Stimulated activated CD4-positive, alpha-beta T cell treated with anti-CD3 and anti-CD28 coated beads, TNF-alpha, amount 100 ng/mL, for 1 hour (primary cell): ENCODE results near the gene DPY19L2.
"Not testable (repeated sequence)": the region's sequence is repeated elsewhere in the genome, so short reads cannot be mapped to it uniquely, and the experiment has no call there.

Experiments used
- DNase-seq, 3 donors: peaks; one replicate each; pipeline ENCODE4 v3.0.0-alpha.2; 2020; ENCODE audit warnings: low read depth in 3 of 3, low spot score in 1 of 3

The DPY19L2 gene

DNA sequence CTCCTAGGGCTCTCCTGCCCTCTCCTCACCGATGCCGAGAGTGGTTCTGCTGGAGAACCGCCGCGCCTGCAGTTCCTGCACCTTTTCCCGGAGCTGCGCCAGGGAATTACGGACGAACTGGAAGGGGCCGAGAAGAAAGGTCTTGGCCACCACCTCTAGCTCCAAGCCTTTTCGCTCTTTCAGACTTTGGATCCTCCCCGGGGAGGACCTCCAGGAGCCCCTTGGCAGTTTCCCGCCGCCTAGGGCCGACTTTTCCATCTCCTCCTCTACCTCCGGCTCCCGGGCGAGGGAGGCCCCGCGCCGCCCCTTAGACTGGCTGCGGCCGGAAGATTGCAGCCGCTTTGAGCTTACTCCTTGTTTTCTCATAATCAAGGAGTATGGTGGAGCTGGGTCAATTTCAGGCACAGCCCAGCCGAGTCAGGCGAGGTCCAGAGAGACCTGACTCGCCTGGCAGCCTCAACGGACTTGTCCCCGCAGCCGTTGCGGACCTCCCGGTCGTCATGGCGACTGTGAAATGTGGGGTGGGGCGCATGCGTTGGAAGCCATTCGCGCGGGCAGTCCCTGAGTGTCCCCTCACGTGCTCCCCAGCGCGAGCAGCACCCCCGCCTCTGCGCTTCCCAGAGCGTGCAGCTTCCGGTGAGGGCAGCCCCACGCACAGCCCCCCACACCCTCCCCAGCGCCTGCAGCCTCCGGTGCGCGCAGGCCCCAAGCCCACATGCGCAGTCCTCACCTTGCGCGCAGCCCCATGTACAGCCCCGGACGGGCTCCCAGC, at the start of gene DPY19L2:
DPY19L2 (minus strand) TSS at position 466 of the 772 bp plus-strand sequence; CDS start at position 366, 100 bp downstream.
- DNase-seq, result peak in 1 of 3 donors; percentile 21

DNA sequence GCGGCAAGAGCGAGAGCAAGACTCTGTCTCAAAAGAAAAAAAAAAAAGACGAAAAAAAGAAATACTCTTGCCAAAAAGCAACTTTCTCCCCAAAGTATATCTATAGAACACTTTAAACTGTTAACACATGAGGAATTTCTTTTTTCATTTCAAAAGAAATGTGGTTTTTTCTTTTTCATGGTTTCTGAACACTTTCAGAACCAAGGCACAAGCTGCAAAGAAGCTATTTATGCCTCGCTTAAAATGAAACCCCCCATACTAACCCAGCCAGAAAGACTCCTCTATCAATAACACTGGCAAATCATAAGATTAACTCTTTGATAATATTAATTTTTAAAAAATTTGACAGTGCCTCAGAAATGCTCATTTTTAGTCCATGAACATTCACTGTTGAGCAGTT, 48.6 kb upstream of the DPY19L2 start:
- DNase-seq, result not testable (repeated sequence)

DNA sequence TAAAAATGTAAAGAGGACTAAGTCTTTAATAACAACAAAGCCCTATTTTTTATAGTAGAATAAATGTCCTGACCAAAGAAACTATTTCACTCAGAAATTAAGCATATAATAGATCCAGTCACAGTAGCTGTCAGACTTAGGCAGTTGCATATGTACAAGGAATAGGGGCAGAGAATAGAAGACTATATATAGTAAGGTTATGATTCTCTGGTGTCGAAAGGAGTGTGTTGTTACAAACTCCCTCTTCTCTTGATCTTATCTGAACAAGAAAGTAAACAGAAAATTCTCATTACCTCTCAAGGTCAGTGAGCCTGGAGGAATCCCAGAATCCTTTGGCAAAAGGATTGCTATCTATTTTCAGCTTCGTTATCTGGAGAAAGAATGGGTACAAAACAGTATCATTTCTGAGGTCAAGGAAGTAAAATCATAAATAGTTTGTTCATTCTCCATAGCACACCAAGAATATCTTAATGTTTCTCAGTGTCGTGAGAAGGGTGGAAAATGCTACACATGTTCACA, 46.9 kb upstream of the DPY19L2 start:
- not testable (repeated sequence) for DNase-seq

DNA sequence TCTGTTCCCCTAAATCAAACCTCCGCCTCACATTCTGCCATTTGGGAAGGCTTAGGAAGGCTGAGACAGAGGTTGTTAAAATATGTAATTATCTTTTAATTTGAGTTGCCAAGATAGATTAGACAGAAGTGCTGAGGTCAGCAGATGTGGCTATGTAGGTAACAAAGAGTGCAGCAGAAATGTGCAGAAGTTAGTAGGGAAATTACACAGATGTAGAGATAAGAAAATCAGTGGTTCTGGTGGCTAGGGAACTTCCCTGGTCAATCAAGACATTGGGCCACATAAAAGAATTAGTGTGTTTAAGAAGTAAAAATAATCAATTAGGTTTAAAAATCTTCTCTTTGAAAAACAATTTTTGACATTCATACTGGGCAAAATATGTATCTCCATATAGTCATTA, 46.1 kb upstream of the DPY19L2 start:
- not testable (repeated sequence) for DNase-seq

DNA sequence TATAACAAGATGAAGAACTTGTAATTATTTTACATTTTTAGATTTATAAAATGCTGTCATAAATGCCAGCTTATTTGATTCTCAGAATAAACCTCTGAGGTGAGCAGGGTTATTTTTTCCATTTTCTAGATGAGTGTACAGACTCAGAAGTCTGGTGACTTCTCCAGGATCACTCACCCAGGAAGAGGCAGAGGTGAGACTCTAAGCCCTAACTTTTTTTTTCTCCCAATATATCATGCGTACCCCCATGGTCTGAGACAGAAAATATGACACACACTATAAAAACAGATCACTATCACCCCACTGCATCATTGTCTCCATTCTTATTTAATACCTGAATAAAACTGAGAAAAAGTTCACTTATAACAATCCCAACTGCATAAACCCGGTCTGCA, 45.4 kb upstream of the DPY19L2 start:
- not testable (repeated sequence) for DNase-seq

DNA sequence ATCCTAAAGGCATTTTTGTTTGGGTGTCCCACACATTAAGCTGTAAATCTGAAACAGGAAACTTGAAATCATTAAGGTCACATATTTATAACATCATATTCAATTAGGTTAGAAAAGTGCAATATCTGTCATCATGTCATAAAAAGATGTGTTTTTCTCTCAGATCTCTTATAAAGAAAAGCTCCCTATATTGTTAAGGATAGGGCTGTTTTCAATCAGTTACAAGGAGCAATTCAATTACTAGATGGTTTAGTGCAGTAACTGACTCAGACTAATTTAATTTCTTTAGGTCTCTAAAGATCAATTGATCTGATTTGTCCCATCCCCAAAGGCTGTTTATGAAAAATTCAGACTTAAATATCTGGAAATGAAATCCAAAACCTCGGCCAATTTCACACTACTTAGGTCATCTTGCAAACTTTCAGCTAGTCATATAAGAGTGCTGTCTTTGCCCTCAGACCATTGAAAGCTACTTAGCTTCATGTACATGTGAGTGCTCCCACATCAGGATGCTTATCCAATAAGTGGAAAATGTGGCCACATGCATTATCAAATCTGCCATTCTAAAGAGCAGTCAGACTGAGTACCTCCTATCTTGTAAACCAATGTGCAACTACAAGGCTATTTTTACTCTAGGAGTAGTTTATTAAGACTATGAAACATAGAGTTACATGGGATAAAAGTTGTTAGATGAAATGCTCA, 44.8 kb upstream of the DPY19L2 start:
- DNase-seq, result not testable (repeated sequence)

DNA sequence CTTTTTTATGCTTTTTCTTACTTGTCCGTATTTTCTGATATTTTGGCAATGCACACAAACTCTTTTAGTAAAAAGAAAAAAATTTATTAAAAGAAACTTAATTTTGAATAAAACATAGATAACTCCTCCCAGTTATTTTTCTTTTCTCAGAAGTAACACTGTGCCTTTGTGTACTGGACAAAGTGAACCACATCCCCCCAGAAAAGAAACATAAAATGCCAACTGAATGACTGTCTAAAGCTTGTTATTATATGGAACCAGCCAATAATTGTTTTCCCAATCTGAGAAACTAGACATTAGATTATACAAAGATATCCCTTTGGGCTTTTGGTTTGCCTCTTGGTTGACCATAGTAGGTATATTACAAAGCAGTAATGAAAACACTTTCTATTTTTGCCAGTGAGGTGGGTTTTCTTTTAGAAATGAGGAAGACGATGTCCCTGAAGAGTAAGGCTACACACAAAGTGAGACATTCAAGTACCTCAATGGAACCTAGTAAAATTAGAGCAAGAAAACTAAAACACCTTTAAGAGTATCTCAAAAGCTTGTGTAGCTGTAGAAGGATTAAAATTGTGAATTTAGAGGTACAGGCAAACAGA, 44.2 kb upstream of the DPY19L2 start:
- DNase-seq, result not testable (repeated sequence)

DNA sequence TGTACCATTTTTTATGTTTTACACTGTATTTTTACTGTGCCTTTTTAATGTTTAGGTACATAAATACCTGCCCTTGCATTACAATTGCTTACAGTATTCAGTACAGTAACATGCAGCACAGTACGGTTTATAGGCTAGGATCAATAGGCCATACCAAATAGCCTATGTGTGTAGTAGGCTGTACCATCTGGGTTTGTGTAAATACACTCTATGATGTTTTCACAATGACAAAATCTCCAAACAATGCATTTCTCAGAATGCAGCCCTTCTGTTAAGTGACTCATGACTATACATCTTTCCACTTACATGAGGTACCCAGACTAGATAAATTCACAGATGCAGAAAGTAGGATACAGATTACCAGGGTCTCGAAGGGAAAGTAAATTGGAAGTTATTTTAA, 43.0 kb upstream of the DPY19L2 start:
- DNase-seq, result not testable (repeated sequence)

DNA sequence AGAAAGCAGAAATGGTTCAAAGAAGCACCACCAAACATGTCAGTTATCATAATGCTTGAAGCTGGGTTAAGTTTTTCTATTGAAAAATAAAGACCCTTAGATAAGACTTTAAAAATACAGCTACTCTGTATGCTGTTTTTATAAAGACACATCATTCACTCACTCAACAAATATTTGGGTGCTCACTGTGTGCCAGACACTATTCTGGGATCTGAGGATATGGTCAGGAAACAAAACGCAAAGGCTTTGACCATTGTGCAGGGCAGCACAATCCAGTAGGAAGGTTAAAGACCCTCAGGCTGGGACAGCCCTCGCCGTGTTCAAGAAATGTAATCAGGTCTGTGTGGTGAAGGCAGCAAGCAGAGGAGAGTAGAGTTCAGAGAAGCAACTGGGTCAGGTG, 38.0 kb upstream of the DPY19L2 start:
- no peak for DNase-seq

DNA sequence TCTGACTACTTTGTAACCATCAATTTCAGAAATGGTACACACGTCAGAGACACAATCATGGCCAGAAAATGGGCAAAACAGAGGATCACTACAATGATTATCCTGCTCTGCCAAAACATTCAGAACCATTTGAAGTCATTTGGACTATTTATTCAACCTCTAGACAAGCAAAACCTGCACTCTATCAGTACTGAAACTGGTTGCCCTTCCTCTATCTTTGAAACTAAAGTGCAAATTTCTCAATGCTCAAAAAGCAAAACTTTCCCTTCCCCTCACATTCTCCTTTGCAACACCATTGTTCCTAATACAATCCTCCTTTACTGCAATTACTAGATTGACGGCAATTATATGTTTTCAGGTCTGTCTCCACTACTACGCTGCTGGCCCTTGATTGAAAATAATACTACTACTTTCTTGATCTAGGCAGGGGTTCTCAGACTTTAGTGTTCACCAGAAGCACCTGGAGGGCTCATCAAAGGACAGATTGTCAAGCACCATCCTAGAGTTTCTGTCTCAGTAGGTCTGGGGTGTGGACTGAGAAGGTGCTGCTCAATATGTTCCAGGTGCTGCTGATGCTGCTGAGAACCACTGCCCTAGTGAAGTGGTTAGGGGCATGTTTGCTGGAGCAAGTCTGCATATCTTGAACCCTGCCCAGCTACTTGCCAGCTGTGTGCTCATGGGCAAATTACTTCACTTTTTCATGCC, 31.5 kb upstream of the DPY19L2 start:
- not testable (repeated sequence) for DNase-seq

DNA sequence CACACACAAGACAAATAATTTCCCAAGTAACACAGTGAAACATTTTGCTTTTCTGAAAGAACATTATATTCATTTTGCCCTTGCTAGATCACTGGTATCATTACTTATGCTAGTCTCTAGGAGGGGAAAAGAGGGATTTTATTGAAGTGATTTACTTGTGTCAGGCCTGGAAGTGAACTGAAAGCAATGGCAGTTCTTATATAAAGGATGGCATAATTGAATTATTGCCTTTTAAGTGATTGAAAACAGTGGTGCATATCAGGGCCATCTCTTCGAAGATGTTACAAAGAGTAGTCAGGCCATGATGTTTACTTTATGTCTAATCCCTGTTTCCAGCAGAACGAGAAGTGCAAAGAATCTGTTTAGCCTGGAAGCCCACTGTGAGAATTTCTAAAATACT, 30.7 kb upstream of the DPY19L2 start:
- not testable (repeated sequence) for DNase-seq

DNA sequence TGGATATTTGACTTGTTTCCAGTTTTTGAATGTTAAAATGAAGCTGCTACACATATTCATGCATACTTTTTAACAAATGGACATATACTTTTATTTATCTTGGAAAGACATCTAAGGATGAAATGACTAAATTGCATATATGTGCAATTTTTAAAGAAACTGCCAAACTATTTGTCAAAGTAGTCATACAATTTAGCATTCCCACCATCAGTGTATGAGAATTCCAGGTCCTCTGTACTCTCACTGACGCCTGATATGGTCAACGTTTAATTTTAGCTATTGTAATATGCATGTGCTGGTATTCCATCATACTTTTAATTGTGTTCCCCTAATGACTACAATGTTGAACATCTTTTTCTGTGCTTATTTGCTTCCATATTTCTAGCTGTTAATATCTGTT, 22.5 kb upstream of the DPY19L2 start:
- DNase-seq, result not testable (repeated sequence)

DNA sequence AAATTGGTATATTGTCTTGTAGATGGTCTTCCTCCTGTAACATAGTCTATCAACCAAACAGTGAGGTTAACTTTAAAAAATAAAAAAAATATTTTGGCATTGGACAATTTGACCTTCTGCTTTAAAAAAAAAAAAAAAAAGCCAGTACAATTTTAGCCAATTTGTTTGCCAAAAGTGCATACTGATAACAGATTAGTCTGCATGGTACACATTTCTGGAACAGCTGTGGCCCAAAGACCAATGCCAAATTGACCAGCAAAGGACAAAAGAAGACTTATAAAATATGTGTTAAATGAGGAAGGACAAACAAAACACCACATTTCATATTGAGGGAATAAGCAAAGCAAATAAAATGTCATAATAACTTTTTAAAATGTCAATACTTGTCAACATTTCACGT, 20.8 kb upstream of the DPY19L2 start:
- not testable (repeated sequence) for DNase-seq

DNA sequence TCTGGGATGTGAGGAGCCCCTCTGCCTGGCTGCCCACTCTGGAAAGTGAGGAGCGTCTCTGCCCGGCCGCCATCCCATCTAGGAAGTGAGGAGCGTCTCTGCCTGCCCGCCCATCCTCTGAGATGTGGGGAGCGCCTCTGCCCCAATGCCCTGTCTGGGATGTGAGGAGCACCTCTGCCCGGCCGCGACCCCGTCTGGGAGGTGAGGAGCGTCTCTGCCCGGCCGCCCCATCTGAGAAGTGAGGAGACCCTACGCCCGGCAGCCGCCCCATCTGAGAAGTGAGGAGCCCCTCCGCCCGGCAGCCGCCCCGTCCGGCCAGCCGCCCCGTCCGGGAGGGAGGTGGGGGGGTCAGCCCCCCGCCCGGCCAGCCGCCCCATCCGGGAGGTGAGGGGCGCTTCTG, 18.3 kb upstream of the DPY19L2 start:
- not testable (repeated sequence) for DNase-seq

DNA sequence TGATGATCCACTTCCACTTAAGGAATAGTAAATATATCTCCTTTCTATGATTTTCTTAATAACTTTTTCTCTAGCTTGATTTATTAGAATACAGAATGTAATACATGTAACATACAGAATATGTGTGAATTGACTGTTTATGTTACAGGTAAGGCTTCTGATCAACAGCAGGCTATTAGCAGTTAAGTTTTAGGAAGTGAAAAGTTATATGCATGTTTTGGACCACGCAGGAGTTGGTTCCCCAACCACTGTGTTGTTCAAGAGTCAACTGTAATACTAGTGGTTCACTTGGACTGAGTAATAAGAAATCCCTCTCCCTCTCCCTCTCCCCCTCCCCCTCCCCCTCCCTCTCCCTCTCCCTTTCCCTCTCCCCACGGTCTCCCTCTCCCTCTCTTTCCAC, 17.5 kb upstream of the DPY19L2 start:
- DNase-seq, result not testable (repeated sequence)

DNA sequence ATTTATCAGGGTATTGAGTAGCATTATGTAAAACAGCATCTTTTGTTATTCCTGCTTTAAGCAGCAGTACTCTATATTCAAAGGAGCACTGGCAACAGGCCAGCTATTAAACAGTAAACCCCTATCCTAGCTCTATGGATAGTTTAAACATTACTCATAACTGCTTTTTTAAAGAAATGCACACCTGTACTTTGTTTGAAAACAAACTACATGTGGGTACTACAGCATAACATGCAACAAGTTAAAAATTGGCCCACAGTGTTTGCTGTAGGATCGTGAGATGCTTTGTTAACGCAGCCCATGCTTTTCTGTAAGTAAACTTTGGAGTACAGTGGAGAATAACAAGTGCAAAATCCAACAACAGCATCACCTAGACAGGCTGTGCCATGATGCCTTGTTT, 14.3 kb upstream of the DPY19L2 start:
- DNase-seq, result not testable (repeated sequence)

DNA sequence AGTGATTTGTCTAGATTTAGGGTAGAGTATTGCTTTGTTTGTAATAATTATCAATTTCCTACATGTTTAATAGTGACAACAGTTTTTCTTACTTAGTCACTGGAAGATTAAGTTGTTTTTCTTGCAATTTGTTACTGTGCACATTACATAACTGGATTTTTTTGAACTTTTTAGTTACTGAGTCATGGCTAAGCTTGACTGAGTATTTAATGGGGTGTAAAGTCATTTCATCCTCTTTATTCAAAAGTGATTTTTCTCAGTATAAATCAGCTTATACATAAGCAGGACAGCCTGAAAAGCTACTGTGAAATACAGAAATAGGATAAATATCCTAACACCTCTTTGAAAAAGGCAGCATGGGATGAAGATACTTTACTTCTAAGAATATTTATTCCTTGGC, 12.5 kb upstream of the DPY19L2 start:
- not testable (repeated sequence) for DNase-seq

DNA sequence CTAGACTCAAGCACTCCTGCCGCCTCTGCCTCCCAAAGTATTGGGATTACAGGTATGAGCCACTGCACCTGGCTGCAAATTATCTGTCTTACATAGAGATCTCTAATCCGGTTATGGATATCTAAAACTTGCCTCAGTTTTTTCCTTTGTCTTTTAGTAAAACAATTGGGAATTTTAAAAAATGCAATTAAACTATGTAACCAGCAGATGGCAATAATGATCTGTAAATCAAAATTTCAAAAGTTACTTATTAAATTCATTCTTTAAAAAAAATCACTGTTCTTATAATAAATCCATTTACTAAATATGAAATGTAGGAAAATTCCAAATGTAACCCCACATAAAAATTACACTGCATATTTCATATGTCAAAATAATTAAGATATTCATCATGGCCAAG, 4.3 kb upstream of the DPY19L2 start:
- DNase-seq, result not testable (repeated sequence)

DNA sequence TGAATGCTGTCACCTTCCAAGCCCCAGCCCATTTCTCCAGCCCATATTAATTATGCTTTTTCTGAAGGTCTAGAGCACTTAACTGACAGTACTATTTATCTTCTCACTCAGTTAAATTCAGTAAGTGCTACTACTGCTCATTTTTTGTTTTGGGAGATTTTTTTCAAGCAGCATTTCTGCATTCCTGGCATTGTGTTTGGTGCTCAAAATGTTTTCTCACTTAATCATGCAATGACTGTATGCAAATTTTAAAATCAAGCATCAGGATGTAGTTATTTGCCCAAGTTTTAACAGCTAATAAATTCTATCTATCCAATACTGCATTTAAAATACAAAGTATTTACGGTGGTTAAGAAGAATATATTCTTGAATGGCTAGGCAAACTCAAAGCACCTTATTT, 1.6 kb upstream of the DPY19L2 start:
- not testable (repeated sequence) for DNase-seq

DNA sequence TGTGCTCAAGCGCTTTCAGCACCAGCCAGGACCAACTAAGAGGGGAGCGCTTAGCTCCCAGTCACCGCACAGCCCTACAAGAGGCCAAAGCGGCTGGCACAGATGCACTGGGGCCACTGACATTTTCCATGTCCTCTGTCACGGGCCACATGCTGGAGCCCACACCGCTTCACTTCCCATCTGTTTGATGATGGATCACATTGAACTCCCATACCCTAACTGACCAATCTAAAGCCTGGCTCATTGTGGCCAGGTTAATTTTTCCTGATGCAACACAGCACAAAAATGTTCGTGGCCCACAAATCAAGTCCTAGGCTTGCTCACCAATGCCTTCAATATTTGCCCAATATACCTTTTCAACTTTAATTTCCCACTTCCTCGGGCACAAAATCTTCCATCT, 1.1 kb upstream of the DPY19L2 start:
- not testable (repeated sequence) for DNase-seq

DNA sequence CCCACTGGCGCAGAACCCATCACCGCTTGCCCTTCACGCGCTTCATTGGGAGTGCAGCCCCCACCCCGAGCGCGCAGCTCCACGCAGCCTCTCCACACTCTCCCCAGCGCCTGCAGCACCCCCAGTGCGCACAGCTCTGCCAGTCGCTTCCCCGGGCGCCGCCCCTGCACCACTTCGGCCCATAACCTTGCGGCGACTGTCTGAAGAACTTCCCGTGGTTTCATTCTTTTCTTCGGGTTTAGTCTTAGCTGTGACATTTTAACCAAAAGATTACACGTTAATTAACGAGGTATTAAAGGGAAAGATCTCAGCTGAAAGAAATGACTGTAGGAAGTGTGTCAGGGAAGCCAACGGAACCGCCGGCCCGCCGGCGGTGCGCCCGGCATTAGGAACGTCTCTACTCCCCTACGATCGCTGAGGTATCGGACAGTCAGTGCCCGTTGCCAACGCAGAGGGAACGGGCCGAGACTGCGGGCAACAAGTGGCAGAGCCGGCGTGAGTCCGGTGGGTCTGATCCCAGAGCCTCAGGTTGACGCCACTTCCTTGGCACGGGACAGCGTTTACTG, 590 bp upstream of the DPY19L2 start:
- not testable (repeated sequence) for DNase-seq
